ENCODE results near the gene ACOXL.

DNA sequence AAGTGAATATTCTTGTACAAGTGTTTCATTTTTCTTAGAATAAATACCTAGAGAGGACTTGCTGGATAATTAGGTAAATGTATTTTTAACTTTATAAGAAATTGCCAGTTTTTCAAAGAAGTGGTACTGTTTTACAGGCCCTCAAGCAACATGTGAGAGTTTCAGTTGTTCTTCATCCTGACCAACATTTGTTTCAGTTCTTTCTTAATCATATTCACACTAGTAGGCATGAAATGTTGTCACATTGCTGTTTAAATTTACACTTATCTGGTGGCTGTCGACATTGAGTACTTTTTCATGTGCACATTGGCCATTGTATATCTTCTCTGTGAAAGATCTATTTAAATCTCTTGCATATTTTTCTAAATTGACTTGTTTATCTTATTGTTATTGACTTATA is 178.1 kb downstream of the ACOXL start:
- TF ChIP-seq POLR2A (IDR thresholded peaks at IDR 0.05) (no peak), CTCF (IDR thresholded peaks at IDR 0.05) (no peak)

Data from esophagus squamous epithelium (tissue), 4 donors.